ENCODE measurements around the gene ZBTB3.
"Not testable (repeated sequence)": the region's sequence is repeated elsewhere in the genome, so short reads cannot be mapped to it uniquely, and the experiment has no call there.

ZBTB3 gene

DNA sequence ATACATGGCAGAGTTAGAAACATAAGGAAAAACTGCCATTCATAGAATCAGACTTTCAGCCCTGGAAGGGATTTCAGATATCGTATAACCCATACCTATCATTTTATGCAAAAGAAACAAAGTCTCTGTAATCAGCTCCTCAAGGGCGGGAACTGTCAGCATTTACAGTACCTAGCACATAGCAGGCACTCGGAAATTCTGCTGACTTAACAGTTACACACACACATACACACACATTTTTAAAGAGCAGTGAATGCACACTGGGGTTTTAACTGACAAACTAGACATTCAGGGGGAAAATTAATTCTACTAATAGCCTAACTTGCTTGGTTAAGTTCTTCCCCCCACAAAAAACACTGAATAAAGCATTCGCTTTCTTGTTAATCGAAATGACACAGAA is 37.8 kb downstream of the ZBTB3 start:
- DNase-seq (ENCODE audit: low read depth in 2 of 2) = no peak

DNA sequence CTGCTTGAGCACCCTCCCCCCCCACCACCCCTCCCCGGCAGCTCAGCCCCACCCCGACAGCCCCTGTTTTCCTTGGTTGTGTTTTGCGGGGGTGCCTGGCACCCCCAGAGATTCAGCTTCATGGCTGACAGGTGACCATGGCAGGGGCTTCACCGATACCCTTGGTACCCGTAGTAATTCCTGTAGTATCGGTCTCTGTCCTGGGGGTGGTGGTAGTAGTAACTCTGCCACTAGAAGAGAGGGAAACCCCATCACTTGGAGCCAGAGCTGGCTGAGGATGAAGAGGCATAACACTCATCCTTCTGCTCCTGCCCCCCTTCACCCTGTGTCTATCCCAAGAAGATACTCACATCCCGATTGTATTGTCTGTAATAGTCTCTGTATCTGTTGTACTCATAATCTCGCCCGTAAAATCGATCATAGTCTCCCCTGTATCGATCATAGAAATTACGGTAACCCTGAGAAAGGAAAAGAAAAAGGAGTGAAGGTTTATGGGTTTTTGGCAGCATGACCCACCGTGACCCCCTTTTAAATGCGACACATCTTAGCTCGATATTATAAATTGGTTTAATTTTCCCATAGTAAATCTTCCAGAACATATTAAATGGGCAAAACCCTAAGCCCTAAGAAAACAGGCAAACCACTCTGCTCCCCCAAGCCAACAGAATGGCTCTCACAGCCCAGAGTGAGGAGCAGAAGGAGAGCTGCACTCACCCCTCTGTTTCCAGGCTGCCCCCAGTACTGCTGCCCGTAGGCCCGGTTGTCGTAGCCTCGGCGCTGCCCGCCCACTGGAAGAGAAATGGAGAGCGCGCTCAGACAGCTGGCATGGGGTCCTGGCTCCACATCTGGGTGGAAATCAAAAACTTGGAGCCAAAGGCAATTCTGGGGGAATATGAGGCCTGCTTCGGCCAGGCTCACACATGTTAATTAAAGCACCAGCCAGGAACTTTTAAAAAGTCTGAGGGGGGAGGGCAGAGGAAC is 38.5 kb downstream of the ZBTB3 start:
- DNase-seq (ENCODE audit: low read depth in 2 of 2) = no peak

DNA sequence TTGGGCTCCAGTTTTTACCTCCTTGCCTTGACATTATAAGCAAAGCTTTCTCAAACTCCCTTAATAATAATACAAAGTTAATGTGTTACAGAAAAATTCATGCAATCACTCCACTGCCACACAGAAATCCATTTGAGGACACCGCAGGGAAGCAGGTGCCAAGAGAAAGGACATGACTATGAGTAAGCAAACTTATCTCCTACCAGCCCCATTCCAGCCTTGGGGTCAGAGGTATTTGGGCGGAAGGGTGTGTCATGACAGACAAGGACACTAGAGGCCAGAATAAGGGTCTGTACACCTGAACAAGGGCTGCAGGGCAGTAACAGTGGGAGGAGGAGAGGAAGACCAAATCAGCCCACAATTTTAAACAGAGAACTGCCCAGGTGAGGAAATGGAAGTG is 40.6 kb downstream of the ZBTB3 start:
- no peak for DNase-seq (ENCODE audit: low read depth in 2 of 2)

DNA sequence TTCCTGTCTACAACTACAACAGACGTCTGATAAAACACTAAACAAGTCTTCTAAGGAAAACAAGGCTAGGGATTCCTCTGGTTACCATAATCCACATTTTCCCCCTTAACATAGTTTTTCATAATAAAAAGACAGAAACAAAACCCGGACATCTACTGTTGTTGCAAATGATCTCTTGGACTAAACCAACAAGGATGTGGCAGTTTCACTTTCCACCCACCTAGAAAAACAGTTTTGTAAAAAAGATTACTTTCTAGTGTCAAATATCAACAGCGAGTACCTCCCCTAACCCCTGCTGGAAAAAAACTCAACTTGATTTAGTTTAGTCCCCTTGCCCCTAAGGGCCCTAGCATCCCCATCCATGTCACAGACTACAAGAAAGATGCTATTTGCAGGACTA is 41.1 kb downstream of the ZBTB3 start:
- DNase-seq (ENCODE audit: low read depth in 2 of 2) = no peak

DNA sequence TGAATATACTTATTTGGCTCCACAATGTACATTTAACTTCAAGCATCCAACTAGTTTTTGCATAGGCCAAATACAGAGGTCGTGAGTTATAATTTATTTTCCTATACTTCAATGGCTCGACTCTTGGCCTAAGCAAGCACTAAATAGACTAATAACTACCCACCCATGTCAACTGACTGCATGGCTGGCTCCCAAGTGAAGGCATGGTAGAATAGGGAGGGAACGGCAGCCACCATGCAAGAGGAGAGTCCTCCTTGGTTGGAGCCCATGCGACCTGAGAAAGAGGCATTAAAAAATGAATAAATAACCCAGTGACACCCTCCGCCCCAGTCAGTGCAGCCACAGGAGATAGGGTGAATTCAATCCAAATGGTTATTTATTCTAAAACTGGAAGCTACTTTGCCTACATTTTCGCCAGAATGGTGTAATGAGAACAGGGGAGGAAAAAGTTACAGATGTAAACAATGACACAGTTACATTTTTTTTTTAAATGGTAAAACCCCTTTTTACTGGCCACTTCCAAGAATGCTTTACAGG is 41.6 kb downstream of the ZBTB3 start:
- DNase-seq (ENCODE audit: low read depth in 2 of 2) = no peak

DNA sequence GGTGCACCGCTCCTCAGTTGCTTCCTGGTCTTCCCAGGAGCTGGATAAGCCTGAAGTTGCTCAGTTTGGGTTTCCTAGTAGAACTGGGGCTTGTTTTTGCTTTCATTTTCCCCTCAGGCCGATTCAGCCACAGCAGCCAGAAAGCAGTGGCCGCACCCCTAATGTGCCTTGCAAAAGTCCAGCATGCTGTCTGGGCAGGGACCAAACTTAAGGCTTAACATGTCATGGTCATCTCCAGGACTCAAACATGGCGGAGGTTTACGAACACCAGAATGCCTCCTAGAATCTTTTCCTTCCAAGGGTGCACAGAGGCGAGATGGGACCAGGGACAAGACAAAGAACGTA is 44.0 kb downstream of the ZBTB3 start:
- DNase-seq (ENCODE audit: low read depth in 2 of 2) = no peak

DNA sequence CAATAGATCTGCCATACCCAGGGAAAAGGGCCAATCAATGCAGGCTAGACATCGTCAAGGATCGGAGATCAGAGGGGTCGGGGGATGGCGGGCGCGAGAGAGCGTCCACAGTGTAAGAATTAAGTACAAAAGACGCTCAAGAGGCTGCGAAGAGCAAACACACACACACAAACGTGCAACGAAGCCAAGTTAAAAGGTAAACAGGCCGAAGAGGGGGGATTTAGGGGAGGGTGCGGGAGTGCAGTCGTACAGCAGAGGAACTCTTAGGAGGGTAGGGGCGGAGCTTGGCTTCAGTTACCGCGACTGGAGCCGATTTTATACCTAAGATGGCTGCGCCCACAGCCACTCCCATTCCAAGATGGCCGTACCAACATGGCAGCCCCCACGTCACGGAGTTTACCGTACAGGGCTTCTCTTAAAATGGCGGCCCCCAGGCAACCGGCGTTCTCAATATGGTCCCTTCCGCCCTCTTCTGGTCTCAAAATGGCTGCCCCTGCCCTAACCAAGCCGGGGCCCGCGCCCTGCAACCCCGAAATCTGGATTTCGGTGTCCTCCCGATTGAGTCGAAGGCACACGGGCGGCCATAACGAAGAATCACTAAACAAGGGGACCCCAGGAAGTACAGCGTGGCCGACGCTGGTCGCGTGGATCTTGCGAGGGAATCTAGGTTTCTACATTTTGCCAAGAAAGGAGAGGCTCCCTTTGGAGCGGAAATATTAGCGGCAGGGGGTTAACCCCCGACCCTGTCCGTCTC is 44.5 kb downstream of the ZBTB3 start:
- DNase-seq (ENCODE audit: low read depth in 2 of 2) = peak; percentile 94

DNA sequence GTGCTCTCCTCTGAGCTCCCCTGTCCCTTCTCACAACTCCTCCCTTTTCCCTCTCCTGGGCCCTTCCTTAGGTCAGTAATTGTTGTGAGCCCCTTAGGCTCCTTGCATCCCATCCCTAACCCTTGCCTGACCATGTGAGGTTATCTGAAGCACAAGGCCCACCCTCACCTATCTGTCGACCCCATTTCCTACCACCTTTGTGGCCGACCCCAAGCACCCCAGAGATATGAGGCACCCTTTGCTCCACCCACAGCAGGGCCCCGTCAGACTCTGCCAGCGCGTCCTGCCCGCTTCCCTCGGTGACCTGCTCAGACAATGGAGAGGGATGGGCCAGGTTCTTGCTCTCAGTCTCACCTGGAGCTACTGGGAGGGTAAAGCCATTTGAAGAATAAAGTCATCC is 45.2 kb downstream of the ZBTB3 start:
- no peak for DNase-seq (ENCODE audit: low read depth in 2 of 2)

DNA sequence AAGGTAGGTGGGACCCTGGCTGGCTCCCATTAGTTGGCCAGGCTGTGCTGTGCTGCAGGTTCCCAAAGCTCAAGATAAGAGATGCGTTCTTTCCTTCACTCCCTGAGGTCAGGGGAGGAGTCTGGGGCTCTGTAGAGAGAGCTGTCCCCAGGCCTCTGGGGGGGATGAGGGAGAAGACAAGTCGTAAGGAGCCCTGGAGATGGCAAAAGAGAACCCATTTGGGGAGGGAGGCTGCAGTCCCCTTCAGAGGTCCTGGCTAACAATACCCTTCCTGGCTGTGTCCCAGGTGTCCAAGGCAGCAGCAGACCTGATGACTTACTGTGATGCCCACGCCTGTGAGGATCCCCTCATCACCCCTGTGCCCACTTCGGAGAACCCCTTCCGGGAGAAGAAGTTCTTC is 45.6 kb downstream of the ZBTB3 start:
- DNase-seq (ENCODE audit: low read depth in 2 of 2) = no peak

DNA sequence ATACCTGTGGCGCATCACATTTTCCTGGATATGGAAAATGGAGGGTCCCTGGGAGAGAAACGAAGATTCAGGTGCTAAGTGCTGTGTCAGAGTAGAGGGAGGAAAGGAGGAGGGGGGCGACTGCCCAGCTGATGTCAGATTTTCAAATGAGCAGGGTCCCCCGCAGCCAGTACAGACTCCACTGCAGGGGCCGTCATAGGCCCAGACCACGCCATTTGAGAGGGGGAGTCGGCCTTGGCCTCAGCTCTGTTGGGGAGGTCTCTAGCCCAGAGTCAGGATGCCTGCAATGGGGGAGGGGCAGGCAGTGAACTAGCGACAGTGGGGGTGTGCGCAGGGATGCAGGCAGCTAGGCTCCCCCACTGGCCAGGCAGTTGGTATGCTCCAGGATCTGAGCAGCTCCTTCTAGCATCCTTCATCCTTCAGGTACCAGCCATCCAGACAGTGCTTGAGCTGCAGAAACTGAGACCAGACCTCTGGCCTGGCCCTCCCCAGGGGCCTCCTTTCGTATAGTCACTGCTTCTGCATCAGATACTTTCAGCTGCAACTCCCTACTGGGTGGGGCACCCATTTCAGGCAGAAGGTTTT is 46.6 kb downstream of the ZBTB3 start, which contains the start of the genes BSCL2 and GNG3:
Gene BSCL2, minus strand, starts transcription at position 148 of the 585 bp plus-strand sequence. CDS start 229 bp downstream, outside the sequence.
Gene GNG3, plus strand, starts transcription at position 400 of the 585 bp plus-strand sequence. CDS start 620 bp downstream, outside the sequence.
- no peak for DNase-seq (ENCODE audit: low read depth in 2 of 2)

DNA sequence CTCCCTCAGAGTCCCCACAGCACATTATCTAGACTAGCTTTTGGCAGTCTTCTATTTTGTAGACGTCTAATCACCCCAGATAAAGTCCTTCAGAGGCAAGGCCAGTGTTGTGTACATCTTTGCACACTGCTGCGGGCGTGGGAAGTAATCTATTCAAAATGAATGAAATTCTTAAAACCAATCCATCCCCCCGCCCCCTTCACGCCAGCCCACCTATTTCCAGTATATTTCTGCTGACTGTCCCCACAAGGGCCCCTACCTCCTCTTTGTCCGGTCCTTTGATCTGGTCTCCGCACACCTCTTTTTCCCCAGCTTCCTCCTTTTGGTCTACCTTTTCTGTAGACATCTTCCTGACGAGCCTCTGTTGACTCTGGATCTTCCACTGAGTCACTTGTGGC is 47.1 kb downstream of the ZBTB3 start:
- DNase-seq (ENCODE audit: low read depth in 2 of 2) = no peak

DNA sequence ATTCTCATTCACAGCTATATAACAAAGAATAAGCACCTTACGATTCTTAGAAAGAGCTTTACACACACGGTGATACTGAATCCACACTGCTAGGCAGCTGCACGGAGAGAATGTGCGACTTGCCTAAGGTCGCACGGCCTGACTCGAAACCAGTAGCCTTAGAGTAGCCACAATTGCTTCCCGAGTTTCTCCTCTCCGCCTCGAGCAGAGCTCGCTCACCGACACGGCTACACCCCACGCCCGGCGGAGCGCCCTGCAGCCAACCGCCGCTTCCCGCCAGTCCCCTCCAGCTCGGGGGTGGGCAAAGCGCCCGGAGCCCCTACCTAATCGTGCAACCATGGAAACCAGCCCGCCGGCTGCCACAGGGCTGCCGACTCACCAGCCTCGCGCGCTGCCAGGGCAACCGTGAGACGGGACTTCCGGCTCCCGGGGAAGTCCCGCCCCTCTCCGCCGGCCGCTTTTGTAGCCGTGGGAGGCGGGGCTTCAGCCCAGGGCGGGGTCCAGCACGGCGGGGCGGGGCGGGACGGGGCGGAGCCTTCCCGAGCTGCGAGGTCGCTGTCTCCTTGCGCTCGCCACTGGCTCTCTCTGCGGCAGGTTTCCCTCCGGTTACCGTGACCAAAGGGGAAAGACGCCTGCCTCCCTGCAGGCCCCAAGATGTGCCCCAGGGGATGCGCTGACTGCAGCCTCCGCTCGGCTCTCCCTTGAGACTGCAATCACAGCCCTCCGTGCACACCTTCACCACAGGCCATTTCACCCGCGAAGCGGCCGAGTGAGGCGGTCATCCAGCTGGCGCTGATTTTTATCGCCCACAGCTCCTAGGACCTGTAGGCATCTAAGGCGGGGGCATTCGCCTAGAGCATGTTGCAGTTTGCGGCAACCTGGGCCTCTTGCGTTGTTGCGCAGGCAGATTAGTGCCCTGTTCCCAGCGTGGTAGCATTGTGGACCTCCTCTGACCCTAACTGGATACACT is 47.8 kb downstream of the ZBTB3 start:
- DNase-seq (ENCODE audit: low read depth in 2 of 2) = peak; percentile 77 to 80

DNA sequence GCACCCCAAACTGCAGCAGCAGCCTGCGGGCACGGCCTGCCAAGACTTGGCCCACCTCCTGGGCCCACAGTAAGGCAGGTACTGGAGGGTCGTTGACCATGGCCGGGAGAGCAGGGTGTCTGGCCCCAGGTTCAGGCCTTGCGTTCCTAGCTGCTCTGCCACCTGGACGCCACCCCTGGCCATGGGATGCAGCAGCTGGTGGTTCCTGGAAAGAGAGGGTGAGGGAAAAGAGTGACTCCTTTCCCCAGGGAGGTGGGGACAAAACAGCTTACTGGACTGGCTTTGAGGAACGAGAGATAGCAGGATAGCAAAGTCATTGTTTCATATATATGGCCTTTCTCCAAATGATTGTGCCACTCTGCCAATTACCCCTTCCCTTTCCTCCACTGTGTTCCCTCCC is 48.5 kb downstream of the ZBTB3 start:
- no peak for DNase-seq (ENCODE audit: low read depth in 2 of 2)

DNA sequence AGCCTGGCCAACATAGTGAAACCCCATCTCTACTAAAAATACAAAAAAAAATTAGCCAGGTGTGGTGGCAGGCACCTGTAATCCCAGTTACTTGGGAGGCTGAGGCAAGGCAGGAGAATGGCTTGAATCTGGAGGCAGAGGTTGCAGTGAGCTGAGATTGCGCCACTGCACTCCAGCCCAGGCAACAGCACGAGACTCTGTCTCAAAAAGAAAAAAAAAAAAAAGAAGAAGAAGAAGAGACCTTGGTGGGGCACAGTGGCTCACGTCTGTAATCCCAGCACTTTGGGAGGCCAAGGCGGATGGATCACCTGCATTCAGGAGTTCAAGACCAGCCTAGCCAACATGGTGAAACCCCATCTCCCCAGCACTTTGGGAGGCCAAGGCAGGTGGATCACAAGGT is 50.0 kb downstream of the ZBTB3 start:
- not testable (repeated sequence) for DNase-seq (ENCODE audit: low read depth in 2 of 2)

DNA sequence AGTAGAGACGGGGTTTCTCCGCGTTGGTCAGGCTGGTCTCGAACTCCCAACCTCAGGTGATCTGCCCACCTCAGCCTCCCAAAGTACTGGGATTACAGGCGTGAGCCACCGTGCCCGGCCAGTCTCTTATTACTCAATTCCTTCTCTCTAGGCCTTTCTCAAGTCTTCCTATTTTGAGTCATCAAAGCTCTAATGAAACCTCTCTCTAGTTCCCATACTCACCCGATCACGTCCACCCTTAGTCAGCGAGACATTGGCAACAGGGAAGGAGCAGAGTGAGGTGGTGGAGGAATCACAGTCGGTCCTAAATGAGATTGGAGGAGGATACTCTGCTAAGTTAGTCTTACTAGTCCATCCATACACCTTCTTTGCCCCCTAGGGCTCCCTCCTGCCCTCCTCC is 51.7 kb downstream of the ZBTB3 start:
- DNase-seq (ENCODE audit: low read depth in 2 of 2) = no peak
